Measurements from ENCODE around the gene ZNF438.
"Not testable (repeated sequence)": the region's sequence is repeated elsewhere in the genome, so short reads cannot be mapped to it uniquely, and the experiment has no call there.

The ZNF438 gene

DNA sequence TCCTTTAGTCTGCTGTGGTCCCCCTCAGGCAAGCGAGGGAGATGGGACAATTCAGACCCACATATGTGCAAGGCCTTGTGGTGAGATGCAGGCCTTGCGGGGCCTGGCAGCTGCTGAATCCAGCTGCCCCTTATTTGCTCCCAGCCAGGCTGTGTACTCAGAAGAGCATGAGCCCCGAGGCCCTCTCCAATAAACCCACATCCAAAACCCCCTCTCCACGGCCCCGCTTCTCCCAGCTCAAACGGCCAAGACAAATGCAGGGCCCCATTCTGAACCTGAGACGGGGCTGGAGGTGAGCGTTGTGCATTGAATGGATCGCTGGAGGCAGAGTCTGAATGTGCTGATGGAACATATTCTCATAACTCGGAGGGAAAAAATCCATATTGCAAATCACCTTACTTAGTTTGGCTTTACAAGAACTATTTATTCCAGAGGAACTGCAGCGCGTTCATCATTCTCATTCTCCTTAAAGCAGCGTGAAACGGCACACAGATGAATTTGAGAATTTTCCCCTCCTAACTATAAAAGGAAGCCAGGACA, 232.9 kb downstream of the ZNF438 start:
- no peak for DNase-seq

- not testable (repeated sequence) for DNase-seq
Observed at GRCh38 chr10:30795024-30795423, 236.6 kb downstream of the ZNF438 start.

All from C1 segment of cervical spinal cord (tissue), 14 donors.